Jurkat, Clone E6-1 (cell line): ENCODE data around the gene ZBTB38.

Experiments
- DNase-seq: peaks from one replicate; pipeline ENCODE4 v3.0.0-alpha.2; 2011; ENCODE audit warnings: low read depth, low spot score
- H3K4me3 ChIP-seq: 2 replicates; pipeline ENCODE4 v1.5.1; 2011; ENCODE audit warnings: mild to moderate bottlenecking, low read length, control low read depth, moderate library complexity

ZBTB38 gene

GRCh38 chr3:141399200-141399599, 30.9 kb downstream of the ZBTB38 start:
- no peak for DNase-seq
- no peak overlapping the region for H3K4me3 ChIP-seq

GRCh38 chr3:141400073-141400971, 32.0 kb downstream of the ZBTB38 start:
- DNase-seq = no peak
- H3K4me3 ChIP-seq = no peak overlapping the region

- no peak overlapping the region for H3K4me3 ChIP-seq
- DNase-seq = no peak
Measured at GRCh38 chr3:141401095-141401494, 32.8 kb downstream of the ZBTB38 start.

- DNase-seq = no peak
- H3K4me3 ChIP-seq = no peak overlapping the region
Measured at GRCh38 chr3:141401573-141402475, 33.5 kb downstream of the ZBTB38 start.

- DNase-seq = no peak
- H3K4me3 ChIP-seq = no peak overlapping the region
Measured at GRCh38 chr3:141402476-141403171, 34.3 kb downstream of the ZBTB38 start.

- DNase-seq = no peak
- no peak overlapping the region for H3K4me3 ChIP-seq
Measured at GRCh38 chr3:141403576-141403975, 35.3 kb downstream of the ZBTB38 start.

GRCh38 chr3:141405025-141405424, 36.7 kb downstream of the ZBTB38 start:
- no peak for DNase-seq
- no peak overlapping the region for H3K4me3 ChIP-seq

- H3K4me3 ChIP-seq = no peak overlapping the region
- no peak for DNase-seq
Measured at GRCh38 chr3:141405591-141405990, 37.3 kb downstream of the ZBTB38 start.

- DNase-seq = no peak
- no peak overlapping the region for H3K4me3 ChIP-seq
Measured at GRCh38 chr3:141406265-141406664, 38.0 kb downstream of the ZBTB38 start.

- DNase-seq = no peak
- H3K4me3 ChIP-seq = no peak overlapping the region
Measured at GRCh38 chr3:141407047-141407446, 38.7 kb downstream of the ZBTB38 start.

- DNase-seq = no peak
- H3K4me3 ChIP-seq = no peak overlapping the region
Measured at GRCh38 chr3:141407825-141408224, 39.5 kb downstream of the ZBTB38 start.

- no peak for DNase-seq
- no peak overlapping the region for H3K4me3 ChIP-seq
Measured at GRCh38 chr3:141408596-141408995, 40.3 kb downstream of the ZBTB38 start.

GRCh38 chr3:141409940-141410241, 41.6 kb downstream of the ZBTB38 start:
- no peak for DNase-seq

GRCh38 chr3:141410408-141410807, 42.1 kb downstream of the ZBTB38 start:
- H3K4me3 ChIP-seq = no peak overlapping the region
- no peak for DNase-seq

More at GRCh38 chr3:141409940-141410241, 41.6 kb downstream of the ZBTB38 start:
- H3K4me3 ChIP-seq = no peak overlapping the region

GRCh38 chr3:141410846-141411245, 42.5 kb downstream of the ZBTB38 start:
- DNase-seq = no peak
- H3K4me3 ChIP-seq = no peak overlapping the region

GRCh38 chr3:141411251-141411771, 43.0 kb downstream of the ZBTB38 start:
- peak; percentile 14 for DNase-seq
- no peak overlapping the region for H3K4me3 ChIP-seq

- H3K4me3 ChIP-seq = no peak overlapping the region
- DNase-seq = no peak
Measured at GRCh38 chr3:141412087-141412935, 44.0 kb downstream of the ZBTB38 start.

- no peak for DNase-seq
Measured at GRCh38 chr3:141412936-141413354, 44.6 kb downstream of the ZBTB38 start.

More at GRCh38 chr3:141412936-141413354, 44.6 kb downstream of the ZBTB38 start:
- H3K4me3 ChIP-seq = no peak overlapping the region
